ENCODE results near the gene ARMC9.
"Not testable (repeated sequence)": the region's sequence is repeated elsewhere in the genome, so short reads cannot be mapped to it uniquely, and the experiment has no call there.

ARMC9 gene

GRCh38 chr2:231403421-231404182, 205.2 kb downstream of the ARMC9 start:
- DNase-seq: peak; percentile 32

GRCh38 chr2:231404183-231404578, 205.8 kb downstream of the ARMC9 start:
- DNase-seq: not testable (repeated sequence)

- DNase-seq: not testable (repeated sequence)
Measured at GRCh38 chr2:231405601-231406367, 207.4 kb downstream of the ARMC9 start.

- not testable (repeated sequence) for DNase-seq
Measured at GRCh38 chr2:231407686-231408085, 209.3 kb downstream of the ARMC9 start.

- not testable (repeated sequence) for DNase-seq
Measured at GRCh38 chr2:231408304-231408703, 209.9 kb downstream of the ARMC9 start.

- DNase-seq: no peak
Measured at GRCh38 chr2:231409776-231410175, 211.3 kb downstream of the ARMC9 start.

- DNase-seq: no peak
Measured at GRCh38 chr2:231410293-231411004, 212.0 kb downstream of the ARMC9 start.

- no peak for DNase-seq
Measured at GRCh38 chr2:231411237-231411636, 212.8 kb downstream of the ARMC9 start.

GRCh38 chr2:231411831-231412617, 213.6 kb downstream of the ARMC9 start:
- DNase-seq: peak; percentile 27

GRCh38 chr2:231412618-231412963, 214.2 kb downstream of the ARMC9 start:
- no peak for DNase-seq

GRCh38 chr2:231413456-231413855, 215.0 kb downstream of the ARMC9 start:
- DNase-seq: no peak

GRCh38 chr2:231413921-231414476, 215.6 kb downstream of the ARMC9 start:
- DNase-seq: no peak

GRCh38 chr2:231415029-231415428, 216.6 kb downstream of the ARMC9 start:
- DNase-seq: no peak

GRCh38 chr2:231418820-231419640, 220.6 kb downstream of the ARMC9 start:
- no peak for DNase-seq

GRCh38 chr2:231421051-231421580, 222.7 kb downstream of the ARMC9 start:
- no peak for DNase-seq

- DNase-seq: no peak
Measured at GRCh38 chr2:231422056-231422455, 223.6 kb downstream of the ARMC9 start.

- DNase-seq: no peak
Measured at GRCh38 chr2:231423176-231423575, 224.7 kb downstream of the ARMC9 start.

All from DMS79 (cell line).